Upper lobe of left lung (tissue), 6 donors: ENCODE measurements around the gene COQ4. TPM values are rescaled to one million over a fixed set of nuclear protein-coding genes. Genes with fewer than 3 reads are reported as not detected.

Experiments
- ATAC-seq, 2 donors: fragments of 200-7000 bp; cut with Tn5 transposase; one replicate each; pipeline ENCODE4 v1.9.1; 2022; ENCODE audit warnings: mild to moderate bottlenecking in 2 of 2, moderate library complexity in 2 of 2; ENCODE audit not compliant: low FRiP score in 2 of 2
- DNase-seq, 2 donors: peaks; one replicate each; pipeline ENCODE4 v3.0.0-alpha.2; 2019 to 2020
- H3K27ac ChIP-seq, 4 donors: fragments of 200-600 bp; sonication (generic); one replicate each; pipeline ENCODE4 v1.5.1; 2016 to 2019
- H3K27me3 ChIP-seq, 4 donors: fragments of 200-600 bp; sonication (generic); one replicate each; pipeline ENCODE4 v1.5.1; 2017 to 2019
- H3K36me3 ChIP-seq, 4 donors: fragments of 200-600 bp; sonication (generic); one replicate each; pipeline ENCODE4 v1.5.1; 2016 to 2019
- H3K4me1 ChIP-seq, 4 donors: fragments of 200-600 bp; sonication (generic); one replicate each; pipeline ENCODE4 v1.5.1; 2018 to 2019
- H3K4me3 ChIP-seq, 4 donors: fragments of 200-600 bp; sonication (generic); one replicate each; pipeline ENCODE4 v1.5.1; 2017 to 2019; ENCODE audit warnings: mild to moderate bottlenecking in 2 of 4, moderate library complexity in 1 of 4
- H3K9me3 ChIP-seq, 4 donors: fragments of 200-600 bp; sonication (generic); one replicate each; pipeline ENCODE4 v1.5.1; 2018 to 2019
- EP300 ChIP-seq, 4 donors: sonication (generic); formaldehyde crosslinking; IDR thresholded peaks; one replicate each; pipeline ENCODE4 v1.5.1; 2017; ENCODE audit warnings: antibody characterized with exemption in 4 of 4, control low read depth in 2 of 4
- POLR2A ChIP-seq, 4 donors: fragments of 450-650 bp; IDR thresholded peaks; one replicate each; pipeline ENCODE4 v1.5.1; 2016 to 2017; ENCODE audit warnings: antibody characterized with exemption in 4 of 4, mild to moderate bottlenecking in 2 of 4
- POLR2AphosphoS5 ChIP-seq, 2 donors: sonication (generic); formaldehyde crosslinking; IDR thresholded peaks; one replicate each; pipeline ENCODE4 v1.5.1; 2017; ENCODE audit warnings: antibody characterized with exemption in 2 of 2
- WGBS, 2 donors: methylation state at CpG; one replicate each; pipeline ENCODE4 v1.1.5; 2017 to 2018; 5-methylcytosine and 5-hydroxymethylcytosine counted together
- total RNA-seq, 6 donors: library from RNA; depleted of rRNA in 4 of 6; stranded (reverse); fragments of >200 nt in 4 of 6; gene quantifications; one replicate each; pipeline versions ENCODE4 v1.1.0 to v1.2.1, GENCODE V29; 2016 to 2021
- TF ChIP-seq, protein P1 (sequence below), 6 experiments: fragments of 450-650 bp in 4 of 6; fragments of 200-600 bp in 2 of 6; sonication (generic) in 2 of 6; IDR thresholded peaks; one replicate each; pipeline ENCODE4 v1.5.1; 2016 to 2019; ENCODE audit warnings: antibody characterized with exemption in 6 of 6
- donor health status: DM: no; HTN: no; CAD: no; lungs with moderate emphysema.
- donor health status: DM: no; HTN: yes; CAD: no; lungs with severe emphysema.

Gene COQ4
- total RNA-seq, 6 donors from 2014 or later, result 36.1 to 83.8 (median 55.2) TPM

DNA sequence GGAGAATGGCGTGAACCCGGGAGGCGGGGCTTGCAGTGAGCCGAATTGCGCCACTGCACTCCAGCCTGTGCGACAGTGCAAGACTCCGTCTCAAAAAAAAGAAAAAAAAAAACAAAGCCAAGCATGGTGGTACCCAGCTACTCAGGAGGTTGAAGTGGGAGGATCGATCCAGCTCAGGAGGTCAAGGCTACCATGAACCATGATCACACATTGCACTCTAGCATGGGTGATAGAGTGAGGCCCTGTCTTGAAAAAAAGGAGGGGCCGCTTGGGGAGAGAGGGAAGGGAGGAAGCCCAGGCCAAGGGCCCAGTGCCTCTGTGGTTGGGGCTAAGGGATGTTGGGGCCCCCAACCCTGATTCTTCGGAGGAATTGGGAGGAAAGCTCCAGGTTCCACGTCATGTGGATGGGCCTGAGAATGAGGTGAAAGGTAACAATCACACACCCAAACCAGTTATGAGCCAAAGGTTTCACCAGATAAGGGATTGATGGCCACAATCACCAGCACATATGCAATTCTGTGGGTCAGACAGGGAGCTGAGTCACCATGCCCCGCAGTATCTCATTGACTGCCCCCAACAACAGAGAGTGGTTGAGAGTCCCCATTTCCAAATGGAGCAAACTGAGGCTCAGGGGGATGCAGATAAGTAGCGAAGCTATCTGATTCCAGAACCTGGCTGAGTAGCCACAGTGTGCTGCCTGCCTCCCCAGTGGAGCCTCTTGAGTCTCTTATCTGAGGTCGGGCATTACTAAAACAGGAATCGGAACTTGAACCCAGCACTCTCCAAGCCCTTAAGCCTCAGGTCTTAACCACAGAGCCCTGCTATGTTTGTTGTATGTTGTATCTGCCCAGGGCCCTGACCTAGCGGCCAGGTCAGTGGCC, 26.1 kb upstream of the COQ4 start:
- WGBS, 2 donors, result 91% methylated on average over 14 to 16 of the region's 16 CpGs
- no peaks in the 10 kb centered on the region for H3K27me3 ChIP-seq
- TF ChIP-seq POLR2A (IDR thresholded peaks at IDR 0.05) (no peak), POLR2AphosphoS5 (IDR thresholded peaks at IDR 0.05) (no peak), EP300 (IDR thresholded peaks at IDR 0.05) (no peak)
- TF ChIP-seq, protein P1, sequence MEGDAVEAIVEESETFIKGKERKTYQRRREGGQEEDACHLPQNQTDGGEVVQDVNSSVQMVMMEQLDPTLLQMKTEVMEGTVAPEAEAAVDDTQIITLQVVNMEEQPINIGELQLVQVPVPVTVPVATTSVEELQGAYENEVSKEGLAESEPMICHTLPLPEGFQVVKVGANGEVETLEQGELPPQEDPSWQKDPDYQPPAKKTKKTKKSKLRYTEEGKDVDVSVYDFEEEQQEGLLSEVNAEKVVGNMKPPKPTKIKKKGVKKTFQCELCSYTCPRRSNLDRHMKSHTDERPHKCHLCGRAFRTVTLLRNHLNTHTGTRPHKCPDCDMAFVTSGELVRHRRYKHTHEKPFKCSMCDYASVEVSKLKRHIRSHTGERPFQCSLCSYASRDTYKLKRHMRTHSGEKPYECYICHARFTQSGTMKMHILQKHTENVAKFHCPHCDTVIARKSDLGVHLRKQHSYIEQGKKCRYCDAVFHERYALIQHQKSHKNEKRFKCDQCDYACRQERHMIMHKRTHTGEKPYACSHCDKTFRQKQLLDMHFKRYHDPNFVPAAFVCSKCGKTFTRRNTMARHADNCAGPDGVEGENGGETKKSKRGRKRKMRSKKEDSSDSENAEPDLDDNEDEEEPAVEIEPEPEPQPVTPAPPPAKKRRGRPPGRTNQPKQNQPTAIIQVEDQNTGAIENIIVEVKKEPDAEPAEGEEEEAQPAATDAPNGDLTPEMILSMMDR (IDR thresholded peaks at IDR 0.05), result no peak
- H3K4me1 ChIP-seq, result peaks cover 0 to 7% (median 6%) of the 10 kb centered on the region in 4 donors
- H3K4me3 ChIP-seq, result no peak overlapping the region
- ATAC-seq (no peak), DNase-seq (no peak)
- H3K9me3 ChIP-seq, result no peaks in the 10 kb centered on the region
- H3K36me3 ChIP-seq, result peaks cover 0 to 5% (median 0%) of the 10 kb centered on the region in 4 donors
- H3K27ac ChIP-seq, result no peak overlapping the region

DNA sequence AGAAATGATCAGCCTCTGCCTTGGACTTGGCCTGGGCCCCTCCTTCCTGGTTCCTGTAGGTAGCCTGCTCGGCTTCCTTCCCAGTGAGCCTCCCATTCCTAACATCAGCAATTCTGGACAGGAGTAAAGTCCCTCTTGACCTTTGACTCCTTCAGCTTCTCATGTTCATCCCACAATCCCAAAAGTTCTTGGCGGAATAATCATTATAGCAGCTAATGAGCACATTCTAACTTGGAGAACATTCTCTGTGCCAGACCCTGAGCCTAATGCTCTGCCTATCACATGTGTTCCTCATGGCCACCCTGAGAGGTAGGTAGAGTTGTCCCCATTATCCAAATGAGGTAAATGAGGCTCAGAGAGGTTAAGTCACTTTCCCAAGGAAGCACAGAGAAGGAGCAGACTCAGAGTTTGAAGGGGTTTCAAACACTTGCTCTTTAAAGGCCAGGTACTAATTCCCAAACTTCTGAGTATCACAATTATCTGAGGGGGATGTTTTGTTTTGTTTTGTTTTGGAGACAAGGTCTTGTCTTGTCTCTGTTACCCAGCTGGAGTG, 25.3 kb upstream of the COQ4 start:
- H3K4me3 ChIP-seq, result no peak overlapping the region
- H3K27me3 ChIP-seq, result no peaks in the 10 kb centered on the region
- peaks cover 0 to 7% (median 6%) of the 10 kb centered on the region in 4 donors for H3K4me1 ChIP-seq
- H3K27ac ChIP-seq, result no peak overlapping the region
- TF ChIP-seq POLR2A (IDR thresholded peaks at IDR 0.05) (no peak), POLR2AphosphoS5 (IDR thresholded peaks at IDR 0.05) (no peak)
- TF ChIP-seq, protein P1 (IDR thresholded peaks at IDR 0.05), result no peak
- 90 to 100% methylated on average over 2 of the region's 2 CpGs for WGBS, 2 donors
- H3K9me3 ChIP-seq, result no peaks in the 10 kb centered on the region
- DNase-seq (no peak), ATAC-seq (no peak)
- peaks cover 0 to 5% (median 0%) of the 10 kb centered on the region in 4 donors for H3K36me3 ChIP-seq

DNA sequence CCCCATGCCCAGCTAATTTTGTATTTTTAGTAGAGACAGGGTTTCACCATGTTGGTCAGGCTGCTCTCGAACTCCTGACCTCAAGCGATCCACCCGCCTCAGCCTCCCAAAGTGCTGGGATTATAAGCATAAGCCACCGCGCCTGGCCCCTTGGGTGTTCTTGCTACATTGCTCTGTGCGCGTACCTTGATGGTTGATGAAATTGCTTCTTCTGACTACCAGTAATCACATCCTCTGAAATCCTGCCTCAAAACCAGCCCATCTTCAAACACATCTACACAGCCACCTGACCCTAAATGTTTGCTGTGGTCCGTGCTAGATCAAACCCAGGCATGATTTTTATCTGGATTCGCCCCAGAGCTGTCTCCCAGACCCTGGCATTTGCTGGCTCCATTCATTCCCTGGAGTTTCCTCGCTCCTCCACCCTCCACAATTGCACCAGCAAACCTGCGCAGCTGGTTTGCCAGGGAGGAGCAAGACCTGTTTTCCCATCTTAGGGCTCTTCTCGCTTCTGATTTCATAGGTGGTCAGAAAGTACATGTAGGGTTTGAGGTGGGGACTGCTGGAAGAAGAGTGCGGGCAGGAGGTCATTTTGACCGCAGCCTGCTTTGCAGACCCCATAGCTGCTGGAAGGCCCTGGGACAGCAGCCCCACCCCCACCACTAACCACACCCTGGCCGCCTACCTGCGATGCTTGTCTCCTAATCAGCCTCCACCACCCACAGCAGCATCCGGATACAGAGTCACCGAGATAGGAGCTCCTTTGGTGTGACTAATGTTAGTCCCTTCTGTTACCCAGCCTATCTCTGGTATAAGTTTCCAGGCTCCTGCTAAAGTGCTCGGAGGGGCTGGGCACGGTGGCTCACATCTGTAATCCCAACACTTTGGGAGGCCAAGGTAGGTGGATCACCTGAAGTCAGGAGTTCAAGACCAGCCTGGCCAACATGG, 23.8 kb upstream of the COQ4 start:
- peaks cover 0 to 3% (median 0%) of the 10 kb centered on the region in 4 donors for H3K36me3 ChIP-seq
- peaks cover 0 to 7% (median 6%) of the 10 kb centered on the region in 4 donors for H3K4me1 ChIP-seq
- H3K4me3 ChIP-seq, result no peak overlapping the region
- DNase-seq (no peak), ATAC-seq (no peak)
- no peak overlapping the region for H3K27ac ChIP-seq
- H3K27me3 ChIP-seq, result no peaks in the 10 kb centered on the region
- TF ChIP-seq, protein P1 (IDR thresholded peaks at IDR 0.05), result no peak
- TF ChIP-seq EP300 (IDR thresholded peaks at IDR 0.05) (no peak), POLR2AphosphoS5 (IDR thresholded peaks at IDR 0.05) (no peak), POLR2A (IDR thresholded peaks at IDR 0.05) (no peak)
- 90 to 93% methylated on average over 16 to 20 of the region's 20 CpGs for WGBS, 2 donors
- no peaks in the 10 kb centered on the region for H3K9me3 ChIP-seq

DNA sequence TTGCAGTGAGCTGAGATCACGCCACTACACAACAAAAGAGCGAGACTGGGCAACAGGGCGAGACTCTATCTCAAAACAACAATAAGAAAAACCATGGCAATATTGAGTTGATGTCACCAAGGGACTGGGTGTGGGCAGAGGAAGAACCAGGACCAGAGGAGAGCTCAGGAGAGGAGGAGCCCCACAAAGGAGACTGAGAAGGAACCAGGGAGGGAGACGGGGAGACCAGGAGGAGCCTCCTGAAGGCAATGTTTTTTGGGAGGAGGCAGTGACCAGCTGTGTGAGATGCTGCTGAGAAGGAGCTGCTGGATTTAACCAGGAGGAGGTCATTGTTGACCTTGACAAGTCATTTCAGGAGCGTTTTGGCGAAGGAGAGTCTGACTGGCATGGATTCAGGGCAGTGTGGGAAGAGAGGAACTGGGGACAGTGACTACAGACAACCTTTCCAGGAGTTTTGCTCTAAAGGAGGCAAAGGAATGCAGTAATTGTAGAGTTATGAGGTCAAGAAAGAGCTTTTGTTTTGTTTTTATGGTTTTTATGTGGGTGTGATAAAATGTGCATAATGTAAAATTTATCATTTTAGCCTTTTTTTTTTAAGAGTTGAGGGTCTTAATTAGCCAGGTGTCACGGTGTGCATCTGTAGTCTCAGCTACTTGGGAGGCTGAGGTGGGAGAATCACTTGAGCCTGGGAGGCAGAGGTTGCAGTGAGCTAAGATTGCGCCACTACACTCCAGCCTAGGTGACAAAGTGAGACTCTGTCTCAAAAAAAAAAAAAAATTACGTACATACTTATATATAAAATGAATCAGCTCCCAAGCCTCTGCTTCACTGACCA, 18.3 kb upstream of the COQ4 start:
- ATAC-seq (peak in 1 of 2 donors; percentile 67), DNase-seq (no peak)
- Histone ChIP-seq H3K9me3 (no peaks in the 10 kb centered on the region), H3K27me3 (no peaks in the 10 kb centered on the region), H3K4me3 (no peak overlapping the region), H3K4me1 (peaks cover 0 to 4% (median 0%) of the 10 kb centered on the region in 4 donors), H3K27ac (no peak overlapping the region), H3K36me3 (peaks cover 0 to 18% (median 10%) of the 10 kb centered on the region in 4 donors)
- 86 to 88% methylated on average over 9 of the region's 9 CpGs for WGBS, 2 donors
- no peak for TF ChIP-seq POLR2A (IDR thresholded peaks at IDR 0.05)
- TF ChIP-seq EP300 (IDR thresholded peaks at IDR 0.05), result no peak
- TF ChIP-seq, protein P1 (IDR thresholded peaks at IDR 0.05), result no peak
